Activated naive CD8-positive, alpha-beta T cell treated with anti-CD3 and anti-CD28 coated beads, Interleukin-2, amount 10 ng/mL, durations not matched to agents 7 days and 5 days (primary cell): ENCODE data around the gene TREM2. TPM values are rescaled to one million over a fixed set of nuclear protein-coding genes. Genes with fewer than 3 reads are reported as not detected.
"Not testable (repeated sequence)": the region's sequence is repeated elsewhere in the genome, so short reads cannot be mapped to it uniquely, and the experiment has no call there.

Source experiments
- ATAC-seq: fragments of 150-1000 bp; cut with Tn5 transposase; one replicate; pipeline ENCODE4 v1.10.0; 2021; ENCODE audit warnings: low read depth, moderate library complexity
- POLR2A ChIA-PET: fragments of 350-600 bp; sonication (Branson Sonifier 250); formaldehyde crosslinking; loops from one replicate; lab custom pipeline; 2021; ENCODE audit warnings: antibody characterized with exemption; lab: Charles Lee
- DNase-seq: peaks from one replicate; pipeline ENCODE4 v3.0.0; 2021
- H3K27ac Mint-ChIP-seq: one replicate; pipeline ENCODE4 v1.8.0; 2022; ENCODE audit warnings: mild to moderate bottlenecking, mixed read lengths
- H3K27me3 Mint-ChIP-seq: one replicate; pipeline ENCODE4 v1.8.0; 2022; ENCODE audit warnings: mild to moderate bottlenecking, moderate library complexity, mixed read lengths
- H3K36me3 Mint-ChIP-seq: one replicate; pipeline ENCODE4 v1.8.0; 2021; ENCODE audit warnings: mild to moderate bottlenecking, mixed read lengths
- H3K4me1 Mint-ChIP-seq: one replicate; pipeline ENCODE4 v1.8.0; 2021; ENCODE audit warnings: mixed read lengths
- H3K4me3 Mint-ChIP-seq: one replicate; pipeline ENCODE4 v1.8.0; 2022; ENCODE audit warnings: mild to moderate bottlenecking, moderate library complexity, mixed read lengths
- H3K9me3 Mint-ChIP-seq: one replicate; pipeline ENCODE4 v1.8.0; 2021; ENCODE audit warnings: mixed read lengths
- total RNA-seq, 2 experiments: library from RNA; stranded (reverse); gene quantifications; one replicate each; pipeline ENCODE4 v1.2.3, GENCODE V29; 2021

Gene TREM2
- total RNA-seq, 2 experiments from 2014 or later, result 1.9 to 2.8 TPM

- peak; percentile 41 for ATAC-seq
- Mint-ChIP-seq H3K27ac (peak overlapping the region; percentile 79), H3K27me3 (no peaks in the 10 kb centered on the region), H3K9me3 (peaks cover 9% of the 10 kb centered on the region), H3K4me1 (peaks cover 46% of the 10 kb centered on the region), H3K4me3 (no peak overlapping the region), H3K36me3 (peaks cover 68% of the 10 kb centered on the region)
- POLR2A ChIA-PET, result no interaction called here
- no peak for DNase-seq
Observed at GRCh38 chr6:41193171-41193734, 30.3 kb upstream of the TREM2 start.

GRCh38 chr6:41191569-41191968 is 28.7 kb upstream of the TREM2 start:
- H3K4me3 Mint-ChIP-seq, result no peak overlapping the region
- ATAC-seq, result peak; percentile 10
- peak overlapping the region; percentile 30 for H3K27ac Mint-ChIP-seq
- POLR2A ChIA-PET, result interaction anchor here (0.9 kb wide), 1 partner anchor 9 kb away, joined by 8 read pairs; the partner anchor contains the start of gene TREML2
- H3K36me3 Mint-ChIP-seq, result peaks cover 57% of the 10 kb centered on the region
- H3K27me3 Mint-ChIP-seq, result no peaks in the 10 kb centered on the region
- peaks cover 42% of the 10 kb centered on the region for H3K4me1 Mint-ChIP-seq
- H3K9me3 Mint-ChIP-seq, result peaks cover 9% of the 10 kb centered on the region
- no peak for DNase-seq

- ATAC-seq (no peak), DNase-seq (no peak)
- no peaks in the 10 kb centered on the region for H3K27me3 Mint-ChIP-seq
- POLR2A ChIA-PET, result interaction anchor here (1.2 to 2.1 kb wide), 2 partner anchors 10 to 118 kb away, joined by 4 to 8 read pairs; partner anchors contain the start of genes NFYA and TREML2
- no peak overlapping the region for H3K27ac Mint-ChIP-seq
- H3K36me3 Mint-ChIP-seq, result peaks cover 50% of the 10 kb centered on the region
- H3K4me3 Mint-ChIP-seq, result no peak overlapping the region
- H3K4me1 Mint-ChIP-seq, result peaks cover 44% of the 10 kb centered on the region
- H3K9me3 Mint-ChIP-seq, result peaks cover 9% of the 10 kb centered on the region
Observed at GRCh38 chr6:41190791-41191190, 27.9 kb upstream of the TREM2 start.

- POLR2A ChIA-PET, result interaction anchor here (1.2 to 2.1 kb wide), 3 partner anchors 9 to 117 kb away, joined by 3 to 8 read pairs (median 4); partner anchors contain the start of genes NFYA and TREML2
- Mint-ChIP-seq H3K27me3 (no peaks in the 10 kb centered on the region), H3K36me3 (peaks cover 43% of the 10 kb centered on the region), H3K9me3 (peaks cover 9% of the 10 kb centered on the region), H3K4me1 (peaks cover 44% of the 10 kb centered on the region), H3K27ac (no peak overlapping the region), H3K4me3 (no peak overlapping the region)
- no peak for ATAC-seq
- DNase-seq, result no peak
Observed at GRCh38 chr6:41189967-41190366, 27.1 kb upstream of the TREM2 start.

GRCh38 chr6:41189046-41189445 is 26.1 kb upstream of the TREM2 start:
- Mint-ChIP-seq H3K4me1 (peaks cover 36% of the 10 kb centered on the region), H3K36me3 (peaks cover 34% of the 10 kb centered on the region), H3K27ac (peak overlapping the region; percentile 36)
- not testable (repeated sequence) for ATAC-seq, DNase-seq, H3K4me3 Mint-ChIP-seq, H3K9me3 Mint-ChIP-seq, H3K27me3 Mint-ChIP-seq
- POLR2A ChIA-PET, result interaction anchor here (1.2 to 2.1 kb wide), 2 partner anchors 10 to 12 kb away, joined by 3 to 8 read pairs; partner anchors contain the start of gene TREML2

- peaks cover 30% of the 10 kb centered on the region for H3K36me3 Mint-ChIP-seq
- peak overlapping the region; percentile 36 for H3K27ac Mint-ChIP-seq
- H3K27me3 Mint-ChIP-seq, result no peaks in the 10 kb centered on the region
- no peak for DNase-seq
- no peak for ATAC-seq
- peaks cover 9% of the 10 kb centered on the region for H3K9me3 Mint-ChIP-seq
- H3K4me1 Mint-ChIP-seq, result peaks cover 33% of the 10 kb centered on the region
- POLR2A ChIA-PET, result interaction anchor here (2.7 kb wide), 1 partner anchor 12 kb away, joined by 11 read pairs; the partner anchor contains the start of gene TREML2
- H3K4me3 Mint-ChIP-seq, result no peak overlapping the region
Observed at GRCh38 chr6:41187924-41188886, 25.3 kb upstream of the TREM2 start.

GRCh38 chr6:41186031-41186562 is 23.2 kb upstream of the TREM2 start:
- H3K27ac Mint-ChIP-seq, result peak overlapping the region; percentile 77
- ATAC-seq (no peak), DNase-seq (no peak)
- peaks cover 19% of the 10 kb centered on the region for H3K36me3 Mint-ChIP-seq
- H3K4me1 Mint-ChIP-seq, result peaks cover 41% of the 10 kb centered on the region
- peak overlapping the region; percentile 37 for H3K4me3 Mint-ChIP-seq
- peaks cover 9% of the 10 kb centered on the region for H3K9me3 Mint-ChIP-seq
- no peaks in the 10 kb centered on the region for H3K27me3 Mint-ChIP-seq
- POLR2A ChIA-PET, result interaction anchor here (2.7 kb wide), 1 partner anchor 14 kb away, joined by 11 read pairs; the partner anchor contains the start of gene TREML2

GRCh38 chr6:41184761-41185160 is 21.8 kb upstream of the TREM2 start:
- H3K9me3 Mint-ChIP-seq, result peaks cover 4% of the 10 kb centered on the region
- H3K4me3 Mint-ChIP-seq, result no peak overlapping the region
- no peak for ATAC-seq
- no peaks in the 10 kb centered on the region for H3K27me3 Mint-ChIP-seq
- peaks cover 41% of the 10 kb centered on the region for H3K4me1 Mint-ChIP-seq
- peaks cover 5% of the 10 kb centered on the region for H3K36me3 Mint-ChIP-seq
- H3K27ac Mint-ChIP-seq, result no peak overlapping the region
- POLR2A ChIA-PET, result interaction anchor here (1.0 kb wide), 1 partner anchor 104 kb away, joined by 3 read pairs; no protein-coding TSS in a partner anchor
- DNase-seq, result no peak

GRCh38 chr6:41182069-41183034 is 19.4 kb upstream of the TREM2 start:
- POLR2A ChIA-PET, result interaction anchor here (0.7 to 1.6 kb wide), 8 partner anchors 13 to 154 kb away, joined by 3 to 8 read pairs (median 4); partner anchors contain the start of genes NFYA, OARD1 and TREML2
- DNase-seq (no peak), ATAC-seq (peak; percentile 93)
- Mint-ChIP-seq H3K27me3 (peaks cover 3% of the 10 kb centered on the region), H3K9me3 (no peaks in the 10 kb centered on the region), H3K36me3 (no peaks in the 10 kb centered on the region), H3K4me1 (peaks cover 31% of the 10 kb centered on the region), H3K27ac (peak overlapping the region; percentile 77), H3K4me3 (no peak overlapping the region)

- POLR2A ChIA-PET, result interaction anchor here (0.7 to 1.6 kb wide), 5 partner anchors 14 to 153 kb away, joined by 3 to 8 read pairs (median 5); partner anchors contain the start of genes NFYA, OARD1 and TREML2
Observed at GRCh38 chr6:41181566-41181965, 18.6 kb upstream of the TREM2 start.

GRCh38 chr6:41179163-41179562 is 16.2 kb upstream of the TREM2 start:
- Mint-ChIP-seq H3K9me3 (no peaks in the 10 kb centered on the region), H3K36me3 (no peaks in the 10 kb centered on the region), H3K4me3 (no peak overlapping the region), H3K27ac (no peak overlapping the region), H3K27me3 (peaks cover 9% of the 10 kb centered on the region), H3K4me1 (peaks cover 11% of the 10 kb centered on the region)
- DNase-seq, result no peak
- ATAC-seq, result no peak
- POLR2A ChIA-PET, result no interaction called here

More at GRCh38 chr6:41181566-41181965, 18.6 kb upstream of the TREM2 start:
- DNase-seq (no peak), ATAC-seq (no peak)
- Mint-ChIP-seq H3K9me3 (no peaks in the 10 kb centered on the region), H3K27ac (peak overlapping the region; percentile 68), H3K27me3 (peaks cover 9% of the 10 kb centered on the region), H3K4me3 (no peak overlapping the region), H3K36me3 (no peaks in the 10 kb centered on the region), H3K4me1 (peaks cover 24% of the 10 kb centered on the region)

- Mint-ChIP-seq H3K9me3 (no peaks in the 10 kb centered on the region), H3K27me3 (peaks cover 11% of the 10 kb centered on the region), H3K4me1 (peaks cover 9% of the 10 kb centered on the region), H3K36me3 (no peaks in the 10 kb centered on the region), H3K27ac (no peak overlapping the region), H3K4me3 (no peak overlapping the region)
- POLR2A ChIA-PET, result no interaction called here
- DNase-seq (no peak), ATAC-seq (no peak)
Observed at GRCh38 chr6:41177695-41178094, 14.8 kb upstream of the TREM2 start.
